HFFc6 (cell line): ENCODE measurements around the gene PARP8. TPM values are rescaled to one million over a fixed set of nuclear protein-coding genes. Genes with fewer than 3 reads are reported as not detected.

Source experiments
- DNase-seq: peaks from one replicate; pipeline ENCODE4 v3.0.0-alpha.2; 2018
- H3K27ac Mint-ChIP-seq: 2 replicates; pipeline ENCODE4 v1.8.0; 2020; ENCODE audit warnings: mild to moderate bottlenecking, mixed read lengths
- H3K27me3 Mint-ChIP-seq: 2 replicates; pipeline ENCODE4 v1.8.0; 2021; ENCODE audit warnings: mild to moderate bottlenecking, moderate library complexity, mixed read lengths; ENCODE audit not compliant: insufficient read depth
- H3K36me3 Mint-ChIP-seq: 2 replicates; pipeline ENCODE4 v1.8.0; 2021; ENCODE audit warnings: low read depth, mixed read lengths
- H3K4me1 Mint-ChIP-seq: 2 replicates; pipeline ENCODE4 v1.8.0; 2020; ENCODE audit warnings: low read depth, mixed read lengths
- H3K4me3 Mint-ChIP-seq: 2 replicates; pipeline ENCODE4 v1.8.0; 2020; ENCODE audit warnings: mild to moderate bottlenecking, moderate library complexity, mixed read lengths
- H3K9me3 Mint-ChIP-seq: 2 replicates; pipeline ENCODE4 v1.8.0; 2020; ENCODE audit warnings: mild to moderate bottlenecking, mixed read lengths
- CTCF ChIP-seq: fragments of 200-600 bp; sonication (generic); IDR thresholded peaks from 2 replicates; pipeline ENCODE4 v1.5.0; 2021; ENCODE audit warnings: antibody characterized with exemption, mild to moderate bottlenecking
- total RNA-seq, 6 experiments: library from RNA; stranded (reverse); fragmentation: NEBNext Ultra II Directional; extraction: Animal tissue kit (Norgen Biotek cat#: 25700); gene quantifications; 2 replicates in 1 of 6; 3 replicates in 5 of 6; pipeline ENCODE4 v1.2.3, GENCODE V29; 2021

The PARP8 gene
- total RNA-seq, 6 experiments from 2014 or later = 0.71 to 5.5 (median 0.81) TPM

GRCh38 chr5:50710838-50711237, 44.4 kb downstream of the PARP8 start:
- H3K27me3 Mint-ChIP-seq = no peaks in the 10 kb centered on the region
- H3K36me3 Mint-ChIP-seq = peaks cover 4% of the 10 kb centered on the region; the same call in 1 of the 2 replicates
- DNase-seq = no peak
- peaks cover 19% of the 10 kb centered on the region for H3K9me3 Mint-ChIP-seq
- H3K27ac Mint-ChIP-seq = no peak overlapping the region
- TF ChIP-seq CTCF = no peak
- H3K4me1 Mint-ChIP-seq = peaks cover 9% of the 10 kb centered on the region; the same call in 1 of the 2 replicates
- H3K4me3 Mint-ChIP-seq = no peak overlapping the region

GRCh38 chr5:50711280-50711679, 44.8 kb downstream of the PARP8 start:
- Mint-ChIP-seq H3K4me1 (peaks cover 9% of the 10 kb centered on the region; the same call in 1 of the 2 replicates), H3K36me3 (peaks cover 4% of the 10 kb centered on the region; the same call in 1 of the 2 replicates), H3K27ac (no peak overlapping the region), H3K9me3 (peaks cover 19% of the 10 kb centered on the region), H3K4me3 (no peak overlapping the region), H3K27me3 (no peaks in the 10 kb centered on the region)
- DNase-seq = no peak
- TF ChIP-seq CTCF = no peak

GRCh38 chr5:50712479-50712878, 46.0 kb downstream of the PARP8 start:
- DNase-seq = no peak
- Mint-ChIP-seq H3K27me3 (no peaks in the 10 kb centered on the region), H3K9me3 (peaks cover 19% of the 10 kb centered on the region), H3K36me3 (peaks cover 4% of the 10 kb centered on the region; the same call in 1 of the 2 replicates), H3K4me3 (no peak overlapping the region), H3K27ac (no peak overlapping the region), H3K4me1 (peaks cover 9% of the 10 kb centered on the region; the same call in 1 of the 2 replicates)
- no peak for TF ChIP-seq CTCF

GRCh38 chr5:50715001-50715400, 48.6 kb downstream of the PARP8 start:
- Mint-ChIP-seq H3K27me3 (no peaks in the 10 kb centered on the region), H3K36me3 (peaks cover 4% of the 10 kb centered on the region; the same call in 1 of the 2 replicates), H3K4me3 (no peak overlapping the region), H3K4me1 (no peaks in the 10 kb centered on the region), H3K27ac (no peak overlapping the region), H3K9me3 (peaks cover 14% of the 10 kb centered on the region)
- DNase-seq = no peak
- TF ChIP-seq CTCF = no peak

- Mint-ChIP-seq H3K4me3 (no peak overlapping the region), H3K9me3 (peaks cover 14% of the 10 kb centered on the region), H3K4me1 (no peaks in the 10 kb centered on the region), H3K27me3 (no peaks in the 10 kb centered on the region), H3K27ac (no peak overlapping the region), H3K36me3 (peaks cover 4% of the 10 kb centered on the region; the same call in 1 of the 2 replicates)
- no peak for TF ChIP-seq CTCF
- DNase-seq = no peak
Measured at GRCh38 chr5:50716134-50716533, 49.7 kb downstream of the PARP8 start.

- no peak for DNase-seq
Measured at GRCh38 chr5:50717651-50718050, 51.2 kb downstream of the PARP8 start.

More at GRCh38 chr5:50717651-50718050, 51.2 kb downstream of the PARP8 start:
- no peak overlapping the region for H3K4me3 Mint-ChIP-seq
- no peak for TF ChIP-seq CTCF
- H3K27me3 Mint-ChIP-seq = no peaks in the 10 kb centered on the region
- H3K9me3 Mint-ChIP-seq = peaks cover 14% of the 10 kb centered on the region
- no peak overlapping the region for H3K27ac Mint-ChIP-seq
- H3K36me3 Mint-ChIP-seq = peaks cover 4% of the 10 kb centered on the region; the same call in 1 of the 2 replicates
- no peaks in the 10 kb centered on the region for H3K4me1 Mint-ChIP-seq
